GM15510 (cell line): ENCODE measurements around the gene TMC3.

Experiments used
- POLR2A ChIP-seq: IDR thresholded peaks from 3 replicates; pipeline ENCODE4 v1.6.1; 2011; ENCODE audit warnings: borderline replicate concordance; ENCODE audit not compliant: insufficient read length; ENCODE audit errors: extremely low read depth

TMC3 gene

GRCh38 chr15:81391657-81392056, 17.6 kb upstream of the TMC3 start:
- TF ChIP-seq POLR2A = no peak

GRCh38 chr15:81388436-81388770, 14.4 kb upstream of the TMC3 start:
- TF ChIP-seq POLR2A = no peak

GRCh38 chr15:81387621-81388435, 13.8 kb upstream of the TMC3 start:
- no peak for TF ChIP-seq POLR2A

- TF ChIP-seq POLR2A = no peak
Measured at GRCh38 chr15:81386947-81387346, 12.9 kb upstream of the TMC3 start.

- no peak for TF ChIP-seq POLR2A
Measured at GRCh38 chr15:81385721-81386076, 11.7 kb upstream of the TMC3 start.

- no peak for TF ChIP-seq POLR2A
Measured at GRCh38 chr15:81384891-81385720, 11.1 kb upstream of the TMC3 start.

- TF ChIP-seq POLR2A = no peak
Measured at GRCh38 chr15:81381720-81382119, 7.7 kb upstream of the TMC3 start.

- no peak for TF ChIP-seq POLR2A
Measured at GRCh38 chr15:81380668-81381067, 6.7 kb upstream of the TMC3 start.

- TF ChIP-seq POLR2A = no peak
Measured at GRCh38 chr15:81380203-81380602, 6.2 kb upstream of the TMC3 start.

- no peak for TF ChIP-seq POLR2A
Measured at GRCh38 chr15:81379269-81379668, 5.3 kb upstream of the TMC3 start.

GRCh38 chr15:81378443-81378842, 4.4 kb upstream of the TMC3 start:
- no peak for TF ChIP-seq POLR2A

- no peak for TF ChIP-seq POLR2A
Measured at GRCh38 chr15:81377871-81378270, 3.9 kb upstream of the TMC3 start.

- TF ChIP-seq POLR2A = no peak
Measured at GRCh38 chr15:81376231-81376630, 2.2 kb upstream of the TMC3 start.

GRCh38 chr15:81375461-81375860, 1.4 kb upstream of the TMC3 start:
- no peak for TF ChIP-seq POLR2A

GRCh38 chr15:81373176-81373575, 837 bp downstream of the TMC3 start:
- no peak for TF ChIP-seq POLR2A

- TF ChIP-seq POLR2A = no peak
Measured at GRCh38 chr15:81372575-81372974, 1.4 kb downstream of the TMC3 start.
